ENCODE data around the gene CDK5RAP3.

DNA sequence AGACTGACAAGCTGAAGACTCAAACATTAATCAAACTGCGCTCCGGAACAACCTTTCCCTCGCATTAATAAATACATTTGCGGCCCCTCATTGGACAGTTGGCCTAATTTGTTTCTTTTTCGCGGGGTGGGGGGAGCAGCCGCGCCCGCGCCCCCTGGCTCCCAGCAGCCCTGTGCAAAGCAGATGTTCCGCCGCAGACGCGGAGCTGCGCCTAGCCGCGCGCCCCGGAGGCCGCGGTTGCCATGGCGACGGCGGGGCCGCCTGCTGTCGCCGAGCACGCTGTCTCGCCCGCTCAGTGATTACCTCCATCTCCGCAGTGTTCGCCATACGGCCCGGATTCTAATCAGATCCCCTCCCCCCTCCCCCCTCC is 41.2 kb downstream of the CDK5RAP3 start:
- TF ChIP-seq TAF1 (IDR thresholded peaks at IDR 0.05; ENCODE audit: borderline replicate concordance, insufficient read depth, low read length): no peak
- TF ChIP-seq POLR2AphosphoS5 (IDR thresholded peaks at IDR 0.05; ENCODE audit: low read depth, low read length): no peak
- TF ChIP-seq SIN3A (IDR thresholded peaks at IDR 0.05; ENCODE audit: borderline replicate concordance, insufficient read depth, low read length): no peak
